OCI-LY7 (cell line): ENCODE results near the gene CYP11A1. TPM values are rescaled to one million over a fixed set of nuclear protein-coding genes. Genes with fewer than 3 reads are reported as not detected.

Source experiments
- BruUV-seq: library from RNA; stranded (reverse); fragments of 400-500 nt; replicated peaks from 2 replicates; lab custom pipeline; 2021; lab: Mats Ljungman, UMichigan
- CTCF ChIA-PET: fragments of 300-600 bp; sonication (Branson Sonifier 250); formaldehyde crosslinking; loops from one replicate; lab custom pipeline; 2022; ENCODE audit warnings: antibody characterized with exemption; ENCODE audit not compliant: unreplicated experiment; lab: Charles Lee
- POLR2A ChIA-PET: fragments of 300-600 bp; sonication (Branson Sonifier 250); formaldehyde crosslinking; loops from one replicate; lab custom pipeline; 2022; ENCODE audit warnings: antibody characterized with exemption; lab: Charles Lee
- DNase-seq: peaks from one replicate; pipeline ENCODE4 v3.0.0-alpha.2; 2015; ENCODE audit warnings: low spot score
- H2AFZ ChIP-seq: fragments of 200-600 bp; sonication (generic), shearing (Covaris generic); 2 replicates; pipeline ENCODE4 v1.6.1; 2014; ENCODE audit warnings: mild to moderate bottlenecking, antibody characterized with exemption, low read length, moderate library complexity
- H3K27ac ChIP-seq: fragments of 200-600 bp; sonication (generic); 2 replicates; pipeline ENCODE4 v1.5.1; 2014; ENCODE audit warnings: mixed run types, low read depth, mild to moderate bottlenecking, moderate library complexity, low read length, inconsistent platforms; ENCODE audit not compliant: poor library complexity, severe bottlenecking
- H3K36me3 ChIP-seq: fragments of 200-600 bp; sonication (generic); 2 replicates; pipeline ENCODE4 v1.6.1; 2014; ENCODE audit warnings: mild to moderate bottlenecking, antibody characterized with exemption, low read length, moderate library complexity, mixed read lengths; ENCODE audit not compliant: insufficient read depth
- H3K4me1 ChIP-seq: fragments of 200-600 bp; sonication (generic); 2 replicates; pipeline ENCODE4 v1.5.1; 2014; ENCODE audit warnings: mild to moderate bottlenecking, low read length; ENCODE audit not compliant: insufficient read depth, poor library complexity, severe bottlenecking
- H3K4me2 ChIP-seq: fragments of 200-600 bp; sonication (generic); 2 replicates; pipeline ENCODE4 v1.6.1; 2014; ENCODE audit warnings: mild to moderate bottlenecking, low read length
- H3K4me3 ChIP-seq: fragments of 200-600 bp; sonication (generic); 2 replicates; pipeline ENCODE4 v1.5.1; 2014; ENCODE audit warnings: mild to moderate bottlenecking, low read depth, low read length; ENCODE audit not compliant: poor library complexity, severe bottlenecking
- H3K79me2 ChIP-seq: fragments of 200-600 bp; sonication (generic); 2 replicates; pipeline ENCODE4 v1.6.1; 2016; ENCODE audit warnings: low read depth, mild to moderate bottlenecking, low read length, moderate library complexity, mixed read lengths; ENCODE audit not compliant: insufficient read depth
- H3K9me2 ChIP-seq: fragments of 200-600 bp; sonication (generic); 2 replicates; pipeline ENCODE4 v1.6.1; 2016; ENCODE audit warnings: mild to moderate bottlenecking, low read length, mixed read lengths; ENCODE audit not compliant: insufficient read depth
- H3K9me3 ChIP-seq: fragments of 200-600 bp; sonication (generic); 2 replicates; pipeline ENCODE4 v1.6.1; 2014; ENCODE audit warnings: mild to moderate bottlenecking, mixed run types, low read length, mixed read lengths
- H4K20me1 ChIP-seq: fragments of 200-600 bp; sonication (generic); 2 replicates; pipeline ENCODE4 v1.6.1; 2014; ENCODE audit warnings: mild to moderate bottlenecking, antibody characterized with exemption, low read length, moderate library complexity, mixed read lengths; ENCODE audit not compliant: insufficient read depth
- EZH2phosphoT487 ChIP-seq: fragments of 200-600 bp; sonication (generic); IDR thresholded peaks from 2 replicates; pipeline ENCODE4 v1.6.1; 2018; ENCODE audit warnings: low read depth, borderline replicate concordance, mild to moderate bottlenecking, mixed run types, antibody characterized with exemption, low read length, moderate library complexity, mixed read lengths
- intact Hi-C: fragments of 100-400 bp; cut with micrococcal nuclease; formaldehyde crosslinking; loops from one replicate; pipeline ENCODE4 v1.10.0; 2022; ENCODE audit not compliant: unreplicated experiment
- total RNA-seq, 2 experiments: library from RNA; depleted of rRNA in 1 of 2; stranded (reverse); fragments of >200 nt in 1 of 2; shearing (Covaris generic) in 1 of 2; gene quantifications; 2 replicates each; pipeline ENCODE4 v1.2.3, GENCODE V29; 2014 to 2022
- TF ChIP-seq, protein P1 (sequence below): fragments of 200-600 bp; sonication (generic); conservative IDR thresholded peaks from 2 replicates; pipeline ENCODE4 v1.5.1; 2014; ENCODE audit warnings: mild to moderate bottlenecking, antibody characterized with exemption, low read length, moderate library complexity, mixed read lengths

The CYP11A1 gene
- total RNA-seq, 2 experiments from 2014 or later, result not detected

GRCh38 chr15:74413350-74414080, 46.1 kb upstream of the CYP11A1 start:
- H3K9me3 ChIP-seq, result no peaks in the 10 kb centered on the region
- H3K9me2 ChIP-seq, result no peaks in the 10 kb centered on the region
- H2AFZ ChIP-seq, result no peak overlapping the region
- TF ChIP-seq, protein P1, sequence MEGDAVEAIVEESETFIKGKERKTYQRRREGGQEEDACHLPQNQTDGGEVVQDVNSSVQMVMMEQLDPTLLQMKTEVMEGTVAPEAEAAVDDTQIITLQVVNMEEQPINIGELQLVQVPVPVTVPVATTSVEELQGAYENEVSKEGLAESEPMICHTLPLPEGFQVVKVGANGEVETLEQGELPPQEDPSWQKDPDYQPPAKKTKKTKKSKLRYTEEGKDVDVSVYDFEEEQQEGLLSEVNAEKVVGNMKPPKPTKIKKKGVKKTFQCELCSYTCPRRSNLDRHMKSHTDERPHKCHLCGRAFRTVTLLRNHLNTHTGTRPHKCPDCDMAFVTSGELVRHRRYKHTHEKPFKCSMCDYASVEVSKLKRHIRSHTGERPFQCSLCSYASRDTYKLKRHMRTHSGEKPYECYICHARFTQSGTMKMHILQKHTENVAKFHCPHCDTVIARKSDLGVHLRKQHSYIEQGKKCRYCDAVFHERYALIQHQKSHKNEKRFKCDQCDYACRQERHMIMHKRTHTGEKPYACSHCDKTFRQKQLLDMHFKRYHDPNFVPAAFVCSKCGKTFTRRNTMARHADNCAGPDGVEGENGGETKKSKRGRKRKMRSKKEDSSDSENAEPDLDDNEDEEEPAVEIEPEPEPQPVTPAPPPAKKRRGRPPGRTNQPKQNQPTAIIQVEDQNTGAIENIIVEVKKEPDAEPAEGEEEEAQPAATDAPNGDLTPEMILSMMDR, result no peak
- no peak for TF ChIP-seq EZH2phosphoT487
- H3K79me2 ChIP-seq, result no peaks in the 10 kb centered on the region
- no peak overlapping the region for H3K27ac ChIP-seq
- H3K4me1 ChIP-seq, result peaks cover 18% of the 10 kb centered on the region
- H3K4me3 ChIP-seq, result no peak overlapping the region
- H4K20me1 ChIP-seq, result no peaks in the 10 kb centered on the region
- BruUV-seq, result no TSS peak
- no peaks in the 10 kb centered on the region for H3K36me3 ChIP-seq
- intact Hi-C loops, result no loop called here
- ChIA-PET CTCF (interaction anchor here (0.6 kb wide), 1 partner anchor 456 kb away, joined by 4 read pairs; no protein-coding TSS in a partner anchor), POLR2A (no interaction called here)
- H3K4me2 ChIP-seq, result no peak overlapping the region
- DNase-seq, result no peak

DNA sequence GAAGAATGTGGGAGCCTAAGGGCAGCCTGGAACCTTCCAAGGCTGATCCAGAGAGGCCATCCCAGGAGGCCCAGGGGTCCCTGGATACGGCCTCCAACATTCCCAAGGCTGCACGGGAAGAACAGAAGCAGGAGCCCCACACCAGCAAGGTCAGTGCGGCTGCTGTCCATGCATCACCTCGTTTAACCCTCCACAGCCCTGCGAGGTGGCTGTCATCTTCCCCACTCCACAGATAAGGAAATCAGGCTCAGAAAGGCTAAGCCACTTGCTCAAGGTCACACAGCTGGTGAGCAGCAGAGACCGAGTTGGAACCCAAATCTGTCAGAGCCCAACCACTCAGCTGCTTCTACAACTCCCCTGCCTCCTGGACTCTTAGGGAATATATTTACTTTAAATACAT, 44.7 kb upstream of the CYP11A1 start:
- Histone ChIP-seq H3K79me2 (no peaks in the 10 kb centered on the region), H3K4me3 (no peak overlapping the region), H4K20me1 (no peaks in the 10 kb centered on the region), H3K4me1 (peaks cover 18% of the 10 kb centered on the region), H3K9me3 (no peaks in the 10 kb centered on the region), H3K9me2 (no peaks in the 10 kb centered on the region), H3K27ac (no peak overlapping the region), H3K4me2 (no peak overlapping the region), H3K36me3 (no peaks in the 10 kb centered on the region), H2AFZ (no peak overlapping the region)
- CTCF ChIA-PET, result no interaction called here
- DNase-seq, result no peak
- no TSS peak for BruUV-seq
- POLR2A ChIA-PET, result interaction anchor here (0.6 kb wide), 1 partner anchor 18 kb away, joined by 3 read pairs; no protein-coding TSS in a partner anchor
- intact Hi-C loops, result no loop called here
- TF ChIP-seq, protein P1, result no peak
- no peak for TF ChIP-seq EZH2phosphoT487

DNA sequence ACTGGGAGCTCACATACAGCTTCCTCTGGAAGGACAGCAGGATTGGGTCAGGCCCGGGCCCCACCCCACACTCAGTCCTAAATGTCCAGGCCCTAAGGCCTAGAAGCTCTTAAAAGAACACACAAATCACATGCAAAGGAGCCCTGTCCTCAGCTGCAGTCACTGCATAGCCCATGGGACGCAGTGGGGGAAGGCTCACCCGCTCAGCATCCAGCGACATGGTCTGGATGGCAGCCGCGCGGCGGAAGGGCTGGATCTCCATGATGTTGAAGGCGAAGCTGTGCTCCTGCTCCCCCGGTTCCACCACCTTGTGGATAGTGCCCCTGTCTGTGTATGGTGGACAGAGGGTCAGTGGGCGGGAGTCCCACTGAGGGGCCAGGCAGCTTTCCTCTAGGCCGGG, 44.2 kb upstream of the CYP11A1 start:
- DNase-seq, result no peak
- Histone ChIP-seq H3K27ac (no peak overlapping the region), H4K20me1 (no peaks in the 10 kb centered on the region), H3K9me3 (no peaks in the 10 kb centered on the region), H2AFZ (no peak overlapping the region), H3K9me2 (no peaks in the 10 kb centered on the region), H3K4me1 (peaks cover 18% of the 10 kb centered on the region), H3K79me2 (no peaks in the 10 kb centered on the region), H3K4me3 (no peak overlapping the region), H3K36me3 (no peaks in the 10 kb centered on the region), H3K4me2 (no peak overlapping the region)
- ChIA-PET POLR2A (interaction anchor here (0.6 kb wide), 1 partner anchor 19 kb away, joined by 3 read pairs; no protein-coding TSS in a partner anchor), CTCF (no interaction called here)
- intact Hi-C loops, result no loop called here
- BruUV-seq, result no TSS peak
- TF ChIP-seq, protein P1, result no peak
- no peak for TF ChIP-seq EZH2phosphoT487
